WTC11 (cell line): ENCODE measurements around the gene FAT4. TPM values are rescaled to one million over a fixed set of nuclear protein-coding genes. Genes with fewer than 3 reads are reported as not detected.
A peak's percentile ranks its signal among the peaks of the same experiment; 100 is the strongest.

Experiments used
- ATAC-seq: fragments of 200-7000 bp; cut with Tn5 transposase; 2 replicates; pipeline ENCODE4 v1.10.0; 2021; ENCODE audit warnings: mild to moderate bottlenecking, moderate library complexity
- CTCF ChIA-PET: fragments of 300-600 bp; sonication (Branson Sonifier 250); formaldehyde crosslinking; loops from one replicate; lab custom pipeline; 2021; ENCODE audit warnings: antibody characterized with exemption; lab: Charles Lee
- POLR2A ChIA-PET: fragments of 350-600 bp; sonication (Branson Sonifier 250); formaldehyde crosslinking; loops from one replicate; lab custom pipeline; 2021; ENCODE audit warnings: antibody characterized with exemption; lab: Charles Lee
- DNase-seq: peaks from one replicate; pipeline ENCODE4 v3.0.0; 2021; ENCODE audit warnings: low spot score
- H3K27ac Mint-ChIP-seq: 2 replicates; pipeline ENCODE4 v1.8.0; 2021; ENCODE audit warnings: mixed read lengths
- H3K27me3 Mint-ChIP-seq: 2 replicates; pipeline ENCODE4 v1.8.0; 2021; ENCODE audit warnings: low read depth, mild to moderate bottlenecking, moderate library complexity, mixed read lengths
- H3K36me3 Mint-ChIP-seq: 2 replicates; pipeline ENCODE4 v1.8.0; 2021; ENCODE audit warnings: mixed read lengths
- H3K4me1 Mint-ChIP-seq: 2 replicates; pipeline ENCODE4 v1.8.0; 2022; ENCODE audit warnings: mixed read lengths
- H3K4me3 Mint-ChIP-seq: 2 replicates; pipeline ENCODE4 v1.8.0; 2021; ENCODE audit warnings: mild to moderate bottlenecking, moderate library complexity, mixed read lengths
- H3K9me3 Mint-ChIP-seq: 2 replicates; pipeline ENCODE4 v1.8.0; 2021; ENCODE audit warnings: mixed read lengths
- ARID4B ChIP-seq: sonication (generic); formaldehyde crosslinking; IDR thresholded peaks from 2 replicates; pipeline ENCODE4 v1.8.0; 2023; ENCODE audit warnings: missing genetic modification reagents, mild to moderate bottlenecking, borderline replicate concordance
- ATF1 ChIP-seq: sonication (generic); formaldehyde crosslinking; IDR thresholded peaks from 2 replicates; pipeline ENCODE4 v1.8.1; 2023; ENCODE audit warnings: mild to moderate bottlenecking, moderate library complexity, missing genetic modification reagents
- ATF3 ChIP-seq: sonication (generic); formaldehyde crosslinking; conservative IDR thresholded peaks from 2 replicates; pipeline ENCODE4 v1.8.1; 2022; ENCODE audit warnings: mild to moderate bottlenecking, missing genetic modification reagents
- HMGXB4 ChIP-seq: sonication (generic); formaldehyde crosslinking; IDR thresholded peaks from 2 replicates; pipeline ENCODE4 v1.8.1; 2023; ENCODE audit warnings: mild to moderate bottlenecking, moderate library complexity, missing genetic modification reagents
- MAX ChIP-seq: sonication (generic); formaldehyde crosslinking; IDR thresholded peaks from 2 replicates; pipeline ENCODE4 v1.8.0; 2022; ENCODE audit warnings: mild to moderate bottlenecking, missing genetic modification reagents
- MYBL2 ChIP-seq: sonication (generic); formaldehyde crosslinking; IDR thresholded peaks from 2 replicates; pipeline ENCODE4 v1.8.1; 2023; ENCODE audit warnings: mild to moderate bottlenecking, moderate library complexity, missing genetic modification reagents
- NFATC4 ChIP-seq: fragments of 250-450 bp; sonication (Bioruptor Pico); IDR thresholded peaks from 2 replicates; pipeline ENCODE4 v1.9.0; 2021; ENCODE audit warnings: mild to moderate bottlenecking
- PRRX2 ChIP-seq: fragments of 250-450 bp; sonication (Bioruptor Pico); IDR thresholded peaks from 2 replicates; pipeline ENCODE4 v1.8.0; 2021; ENCODE audit warnings: mild to moderate bottlenecking
- SMAD3 ChIP-seq: sonication (generic); formaldehyde crosslinking; IDR thresholded peaks from 2 replicates; pipeline ENCODE4 v1.8.0; 2022; ENCODE audit warnings: missing genetic modification reagents, mild to moderate bottlenecking, borderline replicate concordance
- SP1 ChIP-seq: sonication (generic); formaldehyde crosslinking; conservative IDR thresholded peaks from 2 replicates; pipeline ENCODE4 v1.8.1; 2022; ENCODE audit warnings: missing genetic modification reagents
- TEAD1 ChIP-seq: sonication (generic); formaldehyde crosslinking; IDR thresholded peaks from 2 replicates; pipeline ENCODE4 v1.8.0; 2022; ENCODE audit warnings: mild to moderate bottlenecking, missing genetic modification reagents
- ZNF121 ChIP-seq: sonication (generic); formaldehyde crosslinking; IDR thresholded peaks from 2 replicates; pipeline ENCODE4 v1.8.0; 2023; ENCODE audit warnings: missing genetic modification reagents
- ZNF263 ChIP-seq: sonication (generic); formaldehyde crosslinking; IDR thresholded peaks from 2 replicates; pipeline ENCODE4 v1.8.1; 2022; ENCODE audit warnings: low read depth, mild to moderate bottlenecking, moderate library complexity, missing genetic modification reagents
- ZNF317 ChIP-seq: sonication (generic); formaldehyde crosslinking; IDR thresholded peaks from 2 replicates; pipeline ENCODE4 v1.8.1; 2023; ENCODE audit warnings: low read depth, mild to moderate bottlenecking, moderate library complexity, missing genetic modification reagents, borderline replicate concordance
- ZNF423 ChIP-seq: fragments of 250-450 bp; sonication (Bioruptor Pico); IDR thresholded peaks from 2 replicates; pipeline ENCODE4 v2.1.2; 2022; ENCODE audit warnings: mild to moderate bottlenecking, moderate library complexity
- ZNF512 ChIP-seq: sonication (generic); formaldehyde crosslinking; IDR thresholded peaks from 2 replicates; pipeline ENCODE4 v1.8.1; 2022; ENCODE audit warnings: missing genetic modification reagents, borderline replicate concordance
- total RNA-seq: library from RNA; stranded (reverse); gene quantifications from 3 replicates; pipeline ENCODE4 v1.2.3, GENCODE V29; 2021

The FAT4 gene
- total RNA-seq, 1 experiment from 2014 or later = 10.5 TPM

GRCh38 chr4:125315576-125316400 is 1.0 kb downstream of the FAT4 start:
- H3K9me3 Mint-ChIP-seq = peaks cover 3% of the 10 kb centered on the region; the same call in 1 of the 2 replicates
- H3K27me3 Mint-ChIP-seq = peaks cover 34% of the 10 kb centered on the region
- peak overlapping the region; percentile 88 for H3K4me3 Mint-ChIP-seq
- ATAC-seq (peak; percentile 20), DNase-seq (peak; percentile 72)
- CTCF ChIA-PET = interaction anchor here (1.3 to 6.3 kb wide), 5 partner anchors 10 to 436 kb away, joined by 3 to 64 read pairs (median 7); no protein-coding TSS in a partner anchor
- TF ChIP-seq ZNF423 (CRISPR knock-in tag) = no peak
- TF ChIP-seq ATF3 (CRISPR knock-in tag) = no peak
- TF ChIP-seq ZNF512 (CRISPR knock-in tag) = no peak
- TF ChIP-seq MAX (CRISPR knock-in tag) = no peak
- TF ChIP-seq PRRX2 (CRISPR knock-in tag) = no peak
- TF ChIP-seq NFATC4 (CRISPR knock-in tag) = no peak
- TF ChIP-seq ATF1 (CRISPR knock-in tag) = no peak
- TF ChIP-seq SP1 (CRISPR knock-in tag) = no peak
- no peak for TF ChIP-seq ZNF121 (CRISPR knock-in tag)
- POLR2A ChIA-PET = interaction anchor here (0.8 kb wide), 1 partner anchor 413 kb away, joined by 3 read pairs; no protein-coding TSS in a partner anchor
- peaks cover 14% of the 10 kb centered on the region for H3K36me3 Mint-ChIP-seq
- no peak overlapping the region for H3K27ac Mint-ChIP-seq
- H3K4me1 Mint-ChIP-seq = peaks cover 40% of the 10 kb centered on the region

GRCh38 chr4:125316401-125316790 is 1.6 kb downstream of the FAT4 start:
- H3K4me3 Mint-ChIP-seq = peak overlapping the region; percentile 88
- peaks cover 20% of the 10 kb centered on the region for H3K36me3 Mint-ChIP-seq
- H3K27me3 Mint-ChIP-seq = peaks cover 34% of the 10 kb centered on the region
- TF ChIP-seq HMGXB4 (CRISPR knock-in tag) = 0 out of 2 replicates have a peak, but pooled peaks have one; percentile 14
- no peak for TF ChIP-seq ZNF317 (CRISPR knock-in tag)
- 0 out of 2 replicates have a peak, but pooled peaks have one; percentile 27 for TF ChIP-seq SMAD3 (CRISPR knock-in tag)
- TF ChIP-seq, all 79 proteins: peak for 2
- ATAC-seq = peak; percentile 9
- peak; percentile 52 for DNase-seq
- Mint-ChIP-seq H3K27ac (no peak overlapping the region), H3K4me1 (peaks cover 44% of the 10 kb centered on the region), H3K9me3 (peaks cover 6% of the 10 kb centered on the region; the same call in 1 of the 2 replicates)
- CTCF ChIA-PET = interaction anchor here (1.2 to 6.3 kb wide), 3 partner anchors 11 to 435 kb away, joined by 3 to 64 read pairs (median 5); no protein-coding TSS in a partner anchor
- POLR2A ChIA-PET = no interaction called here

- Mint-ChIP-seq H3K4me3 (peak overlapping the region; percentile 88), H3K27ac (no peak overlapping the region), H3K27me3 (peaks cover 34% of the 10 kb centered on the region), H3K4me1 (peaks cover 47% of the 10 kb centered on the region), H3K36me3 (peaks cover 20% of the 10 kb centered on the region), H3K9me3 (peaks cover 6% of the 10 kb centered on the region; the same call in 1 of the 2 replicates)
- 0 out of 2 replicates have a peak, but pooled peaks have one; percentile 0 for ATAC-seq
- peak; percentile 54 for DNase-seq
- CTCF ChIA-PET = interaction anchor here (0.8 to 6.3 kb wide), 5 partner anchors 11 to 435 kb away, joined by 3 to 64 read pairs (median 3); no protein-coding TSS in a partner anchor
- POLR2A ChIA-PET = no interaction called here
- TF ChIP-seq SMAD3 (CRISPR knock-in tag) (no peak), MYBL2 (CRISPR knock-in tag) (no peak), ZNF423 (CRISPR knock-in tag) (no peak), ZNF263 (CRISPR knock-in tag) (no peak), SP1 (CRISPR knock-in tag) (peak; percentile 21; the same call in 1 of the 2 replicates), ARID4B (peak; percentile 83; the same call in 1 of the 2 replicates), TEAD1 (CRISPR knock-in tag) (peak; percentile 27; the same call in 1 of the 2 replicates)
Observed at GRCh38 chr4:125316791-125317524, 2.2 kb downstream of the FAT4 start.
